ENCODE results near the gene PTCD3.

GRCh38 chr2:86097114-86097896 is 8.7 kb upstream of the PTCD3 start:
- no peak for TF ChIP-seq POLR2A (IDR thresholded peaks at IDR 0.05)
- TF ChIP-seq CTCF (IDR thresholded peaks at IDR 0.05) = no peak
